ENCODE data around the gene ATP10A. TPM values are rescaled to one million over a fixed set of nuclear protein-coding genes. Genes with fewer than 3 reads are reported as not detected.

ATP10A gene
- total RNA-seq, 2 experiments from 2014 or later: 0.06 TPM; not detected in 1

- BruUV-seq (replicated peaks): no TSS peak
- no peak overlapping the region for H3K4me2 ChIP-seq (ENCODE audit: low read length)
- no peaks in the 10 kb centered on the region for H3K4me1 ChIP-seq (ENCODE audit: insufficient read depth, low read length, poor library complexity, severe bottlenecking)
- H3K4me3 ChIP-seq (ENCODE audit: low read depth, low read length, poor library complexity, severe bottlenecking): no peak overlapping the region
- CTCF ChIA-PET (ENCODE audit: unreplicated experiment): no interaction called here
- intact Hi-C loops (cut with micrococcal nuclease; ENCODE audit: unreplicated experiment): no loop called here
- no peak for DNase-seq (ENCODE audit: low spot score)
- no peaks in the 10 kb centered on the region for H3K9me2 ChIP-seq (ENCODE audit: insufficient read depth, low read length)
- POLR2A ChIA-PET: interaction anchor here (1.2 kb wide), 1 partner anchor 12 kb away, joined by 3 read pairs; no protein-coding TSS in a partner anchor
- H3K36me3 ChIP-seq (ENCODE audit: insufficient read depth, low read length): no peaks in the 10 kb centered on the region
- no peak overlapping the region for H2AFZ ChIP-seq (ENCODE audit: low read length)
- H4K20me1 ChIP-seq (ENCODE audit: insufficient read depth, low read length): no peaks in the 10 kb centered on the region
- H3K27ac ChIP-seq (ENCODE audit: low read depth, low read length, poor library complexity, severe bottlenecking): no peak overlapping the region
- TF ChIP-seq, protein P1, sequence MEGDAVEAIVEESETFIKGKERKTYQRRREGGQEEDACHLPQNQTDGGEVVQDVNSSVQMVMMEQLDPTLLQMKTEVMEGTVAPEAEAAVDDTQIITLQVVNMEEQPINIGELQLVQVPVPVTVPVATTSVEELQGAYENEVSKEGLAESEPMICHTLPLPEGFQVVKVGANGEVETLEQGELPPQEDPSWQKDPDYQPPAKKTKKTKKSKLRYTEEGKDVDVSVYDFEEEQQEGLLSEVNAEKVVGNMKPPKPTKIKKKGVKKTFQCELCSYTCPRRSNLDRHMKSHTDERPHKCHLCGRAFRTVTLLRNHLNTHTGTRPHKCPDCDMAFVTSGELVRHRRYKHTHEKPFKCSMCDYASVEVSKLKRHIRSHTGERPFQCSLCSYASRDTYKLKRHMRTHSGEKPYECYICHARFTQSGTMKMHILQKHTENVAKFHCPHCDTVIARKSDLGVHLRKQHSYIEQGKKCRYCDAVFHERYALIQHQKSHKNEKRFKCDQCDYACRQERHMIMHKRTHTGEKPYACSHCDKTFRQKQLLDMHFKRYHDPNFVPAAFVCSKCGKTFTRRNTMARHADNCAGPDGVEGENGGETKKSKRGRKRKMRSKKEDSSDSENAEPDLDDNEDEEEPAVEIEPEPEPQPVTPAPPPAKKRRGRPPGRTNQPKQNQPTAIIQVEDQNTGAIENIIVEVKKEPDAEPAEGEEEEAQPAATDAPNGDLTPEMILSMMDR (conservative IDR thresholded peaks at IDR 0.05; ENCODE audit: low read length): no peak
- TF ChIP-seq EZH2phosphoT487 (IDR thresholded peaks at IDR 0.05; ENCODE audit: borderline replicate concordance, low read depth, low read length): no peak
- H3K9me3 ChIP-seq (ENCODE audit: low read length): no peaks in the 10 kb centered on the region
- no peaks in the 10 kb centered on the region for H3K79me2 ChIP-seq (ENCODE audit: insufficient read depth, low read depth, low read length)
Observed at GRCh38 chr15:25880411-25880810, 17.3 kb upstream of the ATP10A start.

GRCh38 chr15:25879438-25879837 lies 16.3 kb upstream of the ATP10A start:
- DNase-seq (ENCODE audit: low spot score): no peak
- intact Hi-C loops (cut with micrococcal nuclease; ENCODE audit: unreplicated experiment): no loop called here
- TF ChIP-seq, protein P1 (conservative IDR thresholded peaks at IDR 0.05; ENCODE audit: low read length): no peak
- no peak for TF ChIP-seq EZH2phosphoT487 (IDR thresholded peaks at IDR 0.05; ENCODE audit: borderline replicate concordance, low read depth, low read length)
- Histone ChIP-seq H3K9me2 (ENCODE audit: insufficient read depth, low read length) (no peaks in the 10 kb centered on the region), H2AFZ (ENCODE audit: low read length) (no peak overlapping the region), H3K9me3 (ENCODE audit: low read length) (no peaks in the 10 kb centered on the region), H3K4me2 (ENCODE audit: low read length) (no peak overlapping the region), H3K27ac (ENCODE audit: low read depth, low read length, poor library complexity, severe bottlenecking) (no peak overlapping the region), H3K4me3 (ENCODE audit: low read depth, low read length, poor library complexity, severe bottlenecking) (no peak overlapping the region), H3K4me1 (ENCODE audit: insufficient read depth, low read length, poor library complexity, severe bottlenecking) (no peaks in the 10 kb centered on the region), H4K20me1 (ENCODE audit: insufficient read depth, low read length) (no peaks in the 10 kb centered on the region), H3K79me2 (ENCODE audit: insufficient read depth, low read depth, low read length) (no peaks in the 10 kb centered on the region), H3K36me3 (ENCODE audit: insufficient read depth, low read length) (no peaks in the 10 kb centered on the region)
- no TSS peak for BruUV-seq (replicated peaks)
- ChIA-PET CTCF (ENCODE audit: unreplicated experiment) (no interaction called here), POLR2A (interaction anchor here (1.1 kb wide), 1 partner anchor 39 kb away, joined by 3 read pairs; no protein-coding TSS in a partner anchor)

- Histone ChIP-seq H3K36me3 (ENCODE audit: insufficient read depth, low read length) (no peaks in the 10 kb centered on the region), H3K79me2 (ENCODE audit: insufficient read depth, low read depth, low read length) (no peaks in the 10 kb centered on the region), H3K9me2 (ENCODE audit: insufficient read depth, low read length) (no peaks in the 10 kb centered on the region), H3K4me1 (ENCODE audit: insufficient read depth, low read length, poor library complexity, severe bottlenecking) (no peaks in the 10 kb centered on the region), H4K20me1 (ENCODE audit: insufficient read depth, low read length) (no peaks in the 10 kb centered on the region), H3K4me3 (ENCODE audit: low read depth, low read length, poor library complexity, severe bottlenecking) (no peak overlapping the region), H3K4me2 (ENCODE audit: low read length) (no peak overlapping the region), H2AFZ (ENCODE audit: low read length) (no peak overlapping the region), H3K9me3 (ENCODE audit: low read length) (no peaks in the 10 kb centered on the region), H3K27ac (ENCODE audit: low read depth, low read length, poor library complexity, severe bottlenecking) (no peak overlapping the region)
- no TSS peak for BruUV-seq (replicated peaks)
- POLR2A ChIA-PET: interaction anchor here (0.6 to 1.3 kb wide), 2 partner anchors 14 to 16 kb away, joined by 3 to 4 read pairs; no protein-coding TSS in a partner anchor
- intact Hi-C loops (cut with micrococcal nuclease; ENCODE audit: unreplicated experiment): no loop called here
- no peak for DNase-seq (ENCODE audit: low spot score)
- TF ChIP-seq, protein P1 (conservative IDR thresholded peaks at IDR 0.05; ENCODE audit: low read length): no peak
- TF ChIP-seq EZH2phosphoT487 (IDR thresholded peaks at IDR 0.05; ENCODE audit: borderline replicate concordance, low read depth, low read length): no peak
- CTCF ChIA-PET (ENCODE audit: unreplicated experiment): no interaction called here
Observed at GRCh38 chr15:25877681-25878080, 14.6 kb upstream of the ATP10A start.
